Stimulated activated naive CD4-positive, alpha-beta T cell (primary cell): ENCODE results near the gene LRRC49.

ENCODE experiments used
- DNase-seq, 6 experiments: peaks; one replicate each; lab custom pipeline; 2025; lab: John Stamatoyannopoulos, UW

The LRRC49 gene

DNA sequence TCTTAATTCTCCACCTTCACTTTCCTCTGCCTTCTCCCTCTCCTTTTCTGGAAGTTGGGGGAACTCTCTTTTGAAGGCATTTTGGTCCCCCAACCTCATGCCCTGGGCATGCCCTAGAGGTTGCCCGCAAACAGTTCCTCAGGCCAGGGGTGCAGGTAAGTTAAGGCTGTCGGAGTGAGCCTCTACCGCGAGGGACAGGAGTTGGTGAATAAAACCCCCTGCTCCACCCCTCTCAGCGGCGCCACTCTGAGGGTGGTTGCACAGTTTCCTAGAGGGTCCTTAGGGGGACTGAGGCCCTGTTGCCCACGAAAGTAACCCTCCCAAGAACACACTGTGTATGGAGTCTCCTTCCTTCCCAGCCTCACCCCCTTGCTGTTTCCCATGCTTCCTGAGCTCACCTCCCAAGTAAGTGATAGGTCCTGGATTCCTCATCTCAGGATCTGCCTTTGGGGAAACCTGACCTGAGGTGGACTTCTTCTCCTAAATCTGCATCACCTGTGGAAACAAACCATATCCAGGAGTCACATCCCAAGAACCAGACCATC is 199.5 kb downstream of the LRRC49 start:
- no peak for DNase-seq

DNA sequence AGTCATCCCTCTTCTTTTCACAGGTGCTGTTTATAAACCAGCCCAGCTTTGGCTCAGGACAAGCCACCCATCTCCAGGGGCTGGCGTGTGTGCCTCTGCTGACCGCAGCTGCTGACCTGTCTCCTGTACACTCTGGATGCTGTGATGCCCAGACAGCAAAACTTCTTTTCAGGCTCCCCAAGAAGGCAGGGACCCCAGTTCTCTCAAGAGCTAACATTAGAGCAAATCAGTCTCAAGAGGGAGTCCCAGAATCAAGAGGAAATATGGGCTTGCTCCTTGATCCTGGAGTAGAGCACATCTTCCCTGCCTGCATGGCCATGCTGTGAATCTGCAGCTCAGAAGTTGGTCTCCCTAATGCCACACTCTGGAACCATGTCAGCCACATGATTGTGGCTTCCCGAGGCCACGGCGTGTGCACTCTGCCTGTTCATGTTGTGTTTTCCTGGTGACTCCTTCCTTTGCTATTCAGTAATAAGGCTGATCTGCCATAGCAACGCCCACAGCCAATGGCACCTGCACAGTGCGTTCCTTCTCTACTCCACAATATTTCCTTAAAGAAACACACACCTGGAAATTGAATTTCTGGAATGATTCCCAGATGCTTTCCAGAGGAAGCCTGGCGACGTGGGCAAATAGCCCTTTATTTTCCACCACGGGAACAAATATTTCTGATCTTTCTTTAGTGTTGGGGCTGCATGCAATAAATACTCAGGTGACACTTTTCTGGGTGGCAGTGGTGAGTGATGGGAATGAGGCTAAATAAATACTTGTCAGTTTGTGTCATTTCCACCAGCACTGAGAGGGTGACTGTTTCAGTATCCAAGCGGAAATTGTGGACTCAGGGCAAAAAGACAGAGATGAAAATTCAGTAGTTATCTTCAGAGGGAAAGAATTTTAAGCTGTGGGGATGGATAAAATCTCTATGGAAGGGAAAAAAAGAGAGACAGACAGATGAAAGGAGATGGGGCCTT is 200.7 kb downstream of the LRRC49 start:
- DNase-seq = no peak

DNA sequence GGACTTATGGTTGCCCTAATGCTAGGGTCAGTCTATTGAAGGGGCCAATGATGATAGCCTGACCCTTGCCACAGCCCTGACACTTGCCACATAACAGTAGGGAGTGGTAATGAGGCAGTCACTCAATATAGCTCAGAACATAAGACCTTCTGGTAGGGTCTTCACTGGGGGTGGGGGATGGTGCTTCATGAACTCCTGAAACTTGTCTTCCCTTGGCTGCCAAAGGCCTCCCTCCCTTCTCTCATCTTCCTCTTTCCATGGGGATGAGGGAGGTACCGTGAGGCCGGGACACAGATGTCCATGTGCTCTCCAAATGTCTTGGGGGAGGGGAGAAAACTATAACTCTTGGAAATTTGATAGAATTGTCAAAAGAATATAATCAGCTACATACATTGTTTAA is 201.5 kb downstream of the LRRC49 start:
- DNase-seq = no peak

DNA sequence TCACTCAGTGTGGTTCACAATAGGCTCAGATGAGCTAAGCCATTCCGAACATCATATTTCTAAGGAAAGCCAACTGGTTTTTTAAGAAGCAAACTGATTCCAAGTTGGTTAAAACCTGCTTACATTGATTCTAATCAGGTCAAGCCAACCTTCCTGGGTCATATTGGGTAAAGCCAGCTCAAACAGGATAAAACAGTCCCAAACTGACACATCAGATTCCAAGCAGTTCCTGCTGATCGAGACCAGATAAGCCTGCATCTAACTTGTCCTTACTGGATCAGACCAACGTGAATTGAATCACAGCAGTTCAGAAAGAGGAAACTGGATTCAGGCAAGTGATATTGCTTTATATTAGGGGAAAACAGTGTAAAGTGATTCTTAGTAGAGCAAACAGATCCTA is 204.1 kb downstream of the LRRC49 start:
- no peak for DNase-seq

DNA sequence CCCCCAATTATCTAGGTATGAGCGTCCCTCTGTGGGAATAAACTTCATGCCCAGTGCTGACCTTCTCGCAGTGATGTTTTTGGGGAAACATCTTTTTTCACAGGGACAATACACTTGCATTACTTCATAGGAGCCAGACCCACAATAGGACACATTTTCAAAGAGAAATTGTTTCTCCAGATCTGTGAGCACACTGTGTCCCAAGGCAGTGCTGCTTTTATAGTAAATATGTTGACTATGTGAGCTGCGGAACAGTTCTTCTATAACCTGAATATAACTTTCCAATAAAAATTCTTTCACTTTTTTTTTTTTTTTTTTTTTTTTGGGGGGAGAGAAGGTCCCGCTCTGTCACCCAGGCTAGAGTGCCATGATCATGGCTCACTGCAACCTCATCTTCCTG is 205.3 kb downstream of the LRRC49 start:
- no peak for DNase-seq

DNA sequence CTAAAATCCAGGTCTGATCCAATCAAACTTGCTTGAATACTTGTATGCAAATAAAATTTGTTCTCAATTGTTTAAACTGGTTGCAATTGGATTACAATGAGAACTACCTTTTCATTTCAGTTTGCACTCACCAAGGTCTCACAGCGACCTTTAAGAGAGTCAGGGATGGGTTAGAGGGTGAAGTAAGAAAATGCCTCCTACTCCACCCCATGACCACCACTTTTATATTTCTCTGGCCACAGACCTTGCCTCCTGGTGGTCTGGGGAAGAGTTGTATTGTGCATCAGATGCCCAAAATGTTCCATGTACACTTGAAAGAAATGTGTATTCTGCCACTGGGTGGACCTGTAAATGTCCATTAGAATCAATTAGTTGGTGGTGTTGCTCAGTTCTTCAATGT is 206.3 kb downstream of the LRRC49 start:
- DNase-seq = no peak
